SKM-1 treated with dmso at 0.1 percent for 144 hours (cell line): ENCODE measurements around the gene SLC22A23.

Source experiments
- DNase-seq: peaks from one replicate; lab custom pipeline; 2025; ENCODE audit not compliant: unreplicated experiment; lab: John Stamatoyannopoulos, UW

Gene SLC22A23

DNA sequence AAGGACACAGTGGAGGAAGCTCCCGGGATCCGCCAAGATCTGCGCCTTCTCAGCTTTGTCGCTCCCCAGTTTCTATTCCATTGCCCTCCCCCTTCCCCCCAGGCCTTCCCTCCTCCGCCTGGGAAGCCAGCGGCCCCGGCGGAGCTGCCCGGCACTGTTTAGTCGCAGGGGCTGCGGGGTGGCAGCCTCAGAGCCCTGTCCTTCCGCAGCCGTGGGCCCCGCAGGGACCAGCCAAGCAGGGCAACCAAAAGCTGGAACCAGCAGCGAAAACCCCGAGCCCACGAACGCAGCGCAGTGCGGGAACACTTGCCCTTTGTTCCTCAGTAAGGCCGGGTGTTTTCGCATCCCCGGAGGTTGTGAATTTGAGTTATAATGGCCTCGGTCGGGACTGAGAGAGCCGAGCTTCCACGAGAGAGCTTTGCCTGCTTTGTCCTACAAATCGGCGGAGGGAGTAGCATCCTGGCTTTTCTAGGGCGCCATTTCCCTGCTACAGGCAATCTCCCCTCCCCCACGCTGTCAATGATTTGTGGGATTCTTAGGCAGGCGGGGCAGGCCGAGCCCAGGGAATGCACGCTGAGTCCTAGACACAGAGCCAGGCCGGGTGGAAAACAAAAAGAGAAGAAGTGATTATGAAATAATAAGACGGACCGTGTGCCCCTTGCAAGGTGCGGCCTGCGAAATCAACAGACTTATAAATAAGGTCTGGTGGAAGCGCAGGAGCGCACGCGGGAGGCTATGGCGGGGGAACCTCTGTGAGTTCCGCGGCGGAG lies 225.4 kb downstream of the SLC22A23 start:
- DNase-seq: no peak

GRCh38 chr6:3230900-3231246 lies 226.0 kb downstream of the SLC22A23 start:
- no peak for DNase-seq

DNA sequence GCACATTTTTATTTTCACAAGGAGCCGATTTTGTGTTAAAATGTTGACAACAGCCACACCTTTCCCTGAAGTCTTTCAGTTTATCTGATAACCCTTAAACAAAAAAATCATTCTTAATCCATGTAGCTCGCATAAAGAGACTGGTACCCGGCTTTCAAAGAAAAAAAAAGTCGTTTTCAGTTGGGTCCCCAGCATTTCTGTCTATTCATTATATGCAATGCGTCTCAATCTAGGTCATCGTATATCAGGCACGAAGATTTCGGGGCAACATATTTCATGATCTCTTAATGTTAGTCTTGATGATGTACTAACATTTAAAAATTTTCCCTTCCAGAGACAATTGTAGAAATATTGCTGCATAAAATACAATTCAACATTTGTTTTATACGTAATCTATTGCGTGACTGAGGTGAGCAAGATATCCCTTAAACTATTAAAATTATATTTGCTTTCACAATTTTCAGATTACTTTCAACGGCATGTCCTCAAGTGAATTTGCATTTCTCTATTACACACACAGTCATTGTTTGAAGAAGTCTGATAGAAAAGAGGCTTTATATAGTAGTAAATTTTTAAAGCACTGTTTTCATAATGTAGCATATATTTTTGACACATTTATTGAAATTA lies 226.5 kb downstream of the SLC22A23 start:
- DNase-seq: no peak

DNA sequence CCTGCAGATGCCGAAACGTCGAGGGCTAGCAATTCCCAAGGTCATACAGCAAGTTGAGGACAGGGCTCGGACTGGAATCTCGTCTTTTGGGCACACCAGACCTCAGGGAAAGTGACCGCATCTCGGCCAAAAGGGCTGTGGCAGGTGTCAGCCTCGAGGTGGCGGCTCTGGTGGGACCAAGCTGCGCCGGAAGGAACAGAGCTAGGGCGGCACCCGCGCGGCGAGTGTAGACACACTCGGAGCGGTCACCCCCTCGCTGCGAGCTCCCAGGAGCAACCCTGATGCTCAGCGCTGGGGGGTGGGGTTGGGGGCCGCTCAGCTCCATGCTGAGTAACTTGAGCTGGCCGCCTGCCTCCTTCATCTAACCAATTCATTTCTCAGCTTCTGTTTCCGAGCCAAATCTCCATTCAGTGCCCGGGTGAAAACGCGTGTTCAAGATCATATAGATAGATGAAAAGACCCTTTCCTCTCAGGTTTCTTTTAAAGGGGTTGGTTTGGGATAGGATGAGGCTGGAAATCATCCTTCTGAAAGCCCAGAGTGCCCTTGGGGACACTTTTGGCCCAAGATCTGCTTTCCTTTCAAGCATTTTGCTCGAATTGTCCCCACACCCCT lies 227.2 kb downstream of the SLC22A23 start:
- DNase-seq: no peak

DNA sequence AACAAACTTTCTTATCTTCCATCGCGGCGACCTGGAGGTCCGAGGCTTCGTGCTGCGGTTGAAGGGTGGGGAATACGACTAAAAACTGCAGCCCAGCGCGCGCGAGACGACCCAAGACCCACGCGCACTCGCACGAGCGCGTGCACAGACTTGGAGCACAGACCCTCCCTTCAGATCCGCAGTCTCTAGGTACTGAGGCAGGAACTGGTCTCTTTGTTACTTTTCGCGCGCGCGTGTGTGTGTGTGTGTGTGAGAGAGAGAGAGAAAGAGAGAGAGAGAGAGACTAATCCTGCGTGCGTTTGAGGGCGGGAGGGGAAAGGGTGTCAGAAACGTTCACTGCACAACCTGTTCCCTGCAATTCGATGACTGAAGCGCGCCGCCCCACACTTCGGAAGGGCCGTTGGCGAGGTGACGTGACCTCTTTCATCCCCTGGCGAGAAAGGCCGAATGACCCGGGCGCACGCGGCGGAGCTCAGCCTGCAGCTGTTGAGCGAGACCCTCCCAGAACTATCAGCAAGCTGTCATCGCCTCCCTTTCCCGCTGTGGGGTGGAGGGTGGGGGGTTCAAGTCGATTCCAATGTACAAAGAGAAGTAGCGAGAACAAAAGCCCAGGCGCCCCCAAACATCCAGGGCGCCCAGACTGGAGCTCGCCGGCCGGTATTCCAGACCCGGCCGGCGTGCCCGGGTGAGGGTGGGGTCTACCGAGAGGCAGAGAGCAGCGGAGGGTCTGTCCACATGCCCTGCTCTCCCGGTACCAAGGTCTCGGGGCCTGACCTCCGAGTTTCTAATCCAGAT lies 227.9 kb downstream of the SLC22A23 start:
- DNase-seq: no peak

DNA sequence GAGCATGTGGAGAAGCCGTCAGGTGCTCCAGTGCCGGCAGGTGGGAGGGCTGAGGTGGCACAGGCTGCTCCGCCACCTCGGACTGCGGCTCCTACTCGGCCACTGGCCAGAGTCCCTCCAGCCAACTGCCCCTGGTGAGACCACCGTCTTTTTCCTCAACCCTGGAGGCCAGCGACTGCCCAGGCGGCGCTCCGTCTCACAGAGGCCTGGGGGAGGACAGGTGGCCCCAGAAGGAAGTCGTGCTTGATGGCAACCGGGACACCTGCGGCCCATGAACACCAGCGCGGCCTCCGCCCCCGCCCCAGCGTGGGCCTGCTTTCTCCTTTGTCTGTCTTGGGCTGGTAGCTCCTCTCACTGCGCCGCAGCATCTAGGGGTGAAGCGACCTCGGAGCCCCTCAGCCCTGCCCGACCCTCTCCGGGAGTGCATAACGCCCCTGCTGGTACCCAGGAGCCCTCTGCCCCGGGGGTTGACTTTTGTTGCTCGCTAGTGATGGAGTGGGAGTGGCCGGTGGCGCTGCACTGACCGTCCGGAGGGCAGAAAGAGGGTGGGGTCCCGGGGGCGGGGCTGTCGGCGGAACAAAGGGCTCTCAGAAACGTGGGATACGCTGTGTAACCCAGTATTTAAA lies 228.7 kb downstream of the SLC22A23 start:
- no peak for DNase-seq

GRCh38 chr6:3227363-3228045 lies 229.3 kb downstream of the SLC22A23 start, which contains the start of gene TUBB2B:
TSS of gene TUBB2B (minus strand) at chr6:3227653. CDS start at chr6:3227543, 110 bp downstream.
- DNase-seq: no peak

DNA sequence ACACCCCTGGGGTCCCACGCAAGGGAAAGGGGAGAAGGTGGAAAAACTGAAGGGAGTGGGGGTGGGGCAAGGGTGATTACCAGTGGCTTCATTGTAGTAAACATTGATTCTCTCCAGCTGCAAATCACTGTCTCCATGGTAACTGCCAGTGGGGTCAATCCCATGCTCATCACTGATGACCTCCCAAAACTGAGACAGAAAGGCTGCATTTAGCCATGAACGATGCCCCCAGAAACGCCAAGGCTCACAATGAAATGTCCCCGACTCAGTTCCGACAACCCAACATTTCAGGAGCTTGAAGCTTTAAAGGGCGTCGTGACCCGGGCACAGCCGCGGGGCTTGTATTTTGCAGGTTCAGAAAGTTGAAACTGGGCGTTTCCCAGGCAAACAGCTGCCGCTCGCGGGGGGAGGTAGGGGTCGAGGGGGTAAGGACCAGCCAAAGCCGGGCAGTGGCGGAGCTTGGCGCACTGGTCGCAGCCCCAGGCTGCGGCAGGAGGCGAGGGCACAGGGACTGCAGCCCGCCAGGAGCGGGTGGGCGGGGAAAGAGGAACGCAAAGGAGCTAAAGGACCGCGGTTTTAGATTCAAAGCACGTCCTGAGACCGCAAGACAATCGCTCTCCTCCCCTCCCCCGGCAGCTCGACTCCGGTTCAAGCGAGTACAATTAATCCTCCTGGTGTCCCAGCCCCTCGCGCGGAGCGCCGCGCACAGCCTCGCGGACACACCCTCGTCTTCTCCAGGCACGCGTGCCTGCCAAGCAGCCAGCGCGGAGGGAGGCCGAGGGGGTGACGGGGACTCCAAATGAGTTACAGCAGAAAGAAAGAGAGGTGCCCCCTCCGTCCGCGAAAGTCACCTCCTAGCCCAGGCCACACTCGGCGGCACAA lies 230.1 kb downstream of the SLC22A23 start:
- DNase-seq: no peak

GRCh38 chr6:3226042-3226441 lies 230.8 kb downstream of the SLC22A23 start:
- no peak for DNase-seq

GRCh38 chr6:3222506-3223038 lies 234.3 kb downstream of the SLC22A23 start:
- DNase-seq: no peak

DNA sequence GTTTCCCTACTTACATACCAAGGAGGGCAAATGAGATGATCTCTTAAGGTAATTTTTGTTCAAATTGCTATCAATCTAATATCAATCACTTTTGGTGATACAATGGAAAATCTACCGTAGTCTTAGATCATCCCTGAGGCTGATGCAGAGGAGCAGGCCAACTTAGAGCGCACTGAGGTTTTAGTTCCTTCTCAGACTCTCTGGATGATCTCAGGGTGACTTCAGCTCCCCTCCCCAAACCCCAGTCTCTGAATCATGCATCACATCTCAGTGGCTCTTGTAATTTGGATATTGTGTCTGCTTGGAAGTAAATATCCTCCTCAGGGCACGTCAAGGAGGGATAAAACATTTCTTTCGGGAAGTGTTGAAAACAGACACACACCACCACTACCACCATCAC lies 235.3 kb downstream of the SLC22A23 start:
- DNase-seq: no peak

GRCh38 chr6:3220366-3220765 lies 236.5 kb downstream of the SLC22A23 start:
- no peak for DNase-seq
